AML-193 (cell line): ENCODE results near the gene CPPED1.
A peak's percentile ranks its signal among the peaks of the same experiment; 100 is the strongest.
"Not testable (repeated sequence)": the region's sequence is repeated elsewhere in the genome, so short reads cannot be mapped to it uniquely, and the experiment has no call there.

Experiments
- DNase-seq, 2 experiments: peaks; one replicate each; lab custom pipeline; 2025; lab: John Stamatoyannopoulos, UW

Gene CPPED1

DNA sequence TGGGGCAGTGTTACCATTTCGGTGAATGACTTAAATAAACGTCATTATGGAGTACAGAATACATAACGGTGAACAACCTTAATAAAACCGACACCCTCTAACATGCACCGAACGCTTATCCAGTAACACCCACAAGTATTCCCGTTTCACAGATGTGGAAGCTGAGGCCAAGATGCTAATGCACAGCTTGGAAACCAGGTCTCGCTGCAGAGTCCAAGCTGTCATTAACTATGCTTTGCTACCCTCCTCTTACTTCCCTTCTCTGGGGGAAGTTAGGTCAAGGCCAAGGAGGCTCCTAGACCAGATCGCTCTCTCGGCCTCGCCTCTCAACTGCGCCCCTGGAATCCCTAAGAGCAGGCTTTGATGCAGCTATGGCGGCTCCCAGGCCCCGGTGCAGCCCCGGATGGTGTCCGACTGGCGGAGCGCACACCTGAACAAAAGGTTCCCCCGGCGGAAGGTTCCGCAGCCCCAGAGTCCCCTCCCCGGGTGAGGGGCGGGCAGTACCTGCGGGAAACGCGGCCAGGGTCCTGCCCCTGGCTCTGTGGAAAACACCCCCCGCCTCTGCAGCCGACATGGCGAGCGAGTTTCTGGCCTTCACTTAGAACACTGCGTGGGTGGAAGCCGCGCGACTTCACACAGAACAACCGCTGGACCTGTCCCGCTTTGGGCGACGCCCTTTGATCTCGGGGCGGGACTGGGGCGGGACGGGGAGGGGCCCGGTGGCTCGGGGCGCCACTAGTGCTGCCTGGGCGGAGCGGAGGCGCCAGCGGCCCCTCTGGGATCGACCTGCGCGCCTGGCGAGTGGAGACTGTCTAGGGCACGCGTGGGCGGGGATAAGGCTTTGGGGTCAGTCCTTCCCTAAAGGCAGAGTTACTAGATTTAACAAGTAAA lies at the start of gene CPPED1:
CPPED1 (minus strand) TSS at position 685 of the 891 bp plus-strand sequence; CDS start at position 574, 111 bp downstream.
- peak; percentile 82 to 88 for DNase-seq

- DNase-seq: no peak
These were observed 46.5 kb upstream of the CPPED1 start for GRCh38 chr16:12850186-12850585.

GRCh38 chr16:12846592-12846991 lies 42.9 kb upstream of the CPPED1 start:
- no peak for DNase-seq

DNA sequence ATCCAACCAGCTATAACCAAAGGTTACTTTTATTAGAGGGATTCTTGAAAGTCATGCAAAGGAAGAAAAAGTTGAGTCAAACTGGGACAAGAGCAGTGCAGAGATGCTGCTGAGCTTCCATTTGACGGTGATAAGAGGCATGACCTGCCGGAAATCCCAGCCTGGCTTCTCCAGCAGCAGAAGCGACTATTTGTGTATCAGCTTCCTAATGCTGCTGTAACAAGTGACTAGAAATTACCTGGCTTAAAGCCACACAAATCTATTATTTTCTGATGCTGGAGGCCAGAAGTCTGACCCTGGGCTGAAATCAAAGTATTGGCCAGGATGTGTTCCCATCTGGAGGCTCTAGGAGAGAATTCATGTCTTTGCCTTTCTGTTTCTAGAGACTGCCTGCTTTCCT lies 41.6 kb upstream of the CPPED1 start:
- DNase-seq: no peak

GRCh38 chr16:12837756-12838155 lies 34.1 kb upstream of the CPPED1 start:
- no peak for DNase-seq

GRCh38 chr16:12837291-12837690 lies 33.6 kb upstream of the CPPED1 start:
- peak; percentile 5 to 21 for DNase-seq

- no peak for DNase-seq
These were observed 30.2 kb upstream of the CPPED1 start for GRCh38 chr16:12833926-12834325.

DNA sequence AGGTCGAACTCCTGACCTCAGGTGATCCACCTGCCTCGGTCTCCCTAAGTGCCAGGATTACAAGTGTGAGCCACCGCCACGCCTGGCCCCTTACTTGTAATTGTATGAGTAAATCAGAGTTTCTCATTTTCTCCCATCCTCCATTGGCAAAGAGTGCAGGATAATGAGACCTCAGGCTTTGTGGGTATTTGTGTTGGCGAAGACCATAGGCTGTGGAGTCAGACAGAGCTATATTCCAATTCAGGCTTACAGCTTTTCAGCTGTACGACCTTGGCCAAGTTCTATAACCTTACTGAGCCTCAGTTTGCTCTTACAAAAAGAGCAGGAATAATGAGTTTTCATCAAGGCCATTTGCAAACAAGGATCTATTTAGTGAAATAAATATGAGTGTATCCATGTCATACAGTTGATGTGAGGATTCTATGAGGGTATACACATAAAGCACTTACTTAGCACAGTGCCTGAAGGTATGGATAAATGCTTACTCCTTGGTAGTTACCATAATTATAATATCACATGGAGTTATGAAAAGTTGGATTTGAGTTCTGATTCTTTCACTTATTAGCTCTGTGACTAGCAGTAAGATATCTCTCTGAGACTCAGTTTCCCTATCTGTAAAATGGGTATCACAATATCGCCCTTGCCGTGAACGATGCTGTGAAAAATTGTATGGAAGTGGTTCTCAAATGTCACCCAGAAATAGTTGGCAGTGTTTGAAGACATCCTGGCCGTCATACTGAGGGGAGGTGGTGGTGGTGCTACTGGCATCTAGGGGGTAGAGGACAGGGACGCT lies 25.6 kb upstream of the CPPED1 start:
- no peak for DNase-seq

GRCh38 chr16:12828206-12828605 lies 24.5 kb upstream of the CPPED1 start:
- no peak for DNase-seq

GRCh38 chr16:12826559-12826958 lies 22.9 kb upstream of the CPPED1 start:
- no peak for DNase-seq

DNA sequence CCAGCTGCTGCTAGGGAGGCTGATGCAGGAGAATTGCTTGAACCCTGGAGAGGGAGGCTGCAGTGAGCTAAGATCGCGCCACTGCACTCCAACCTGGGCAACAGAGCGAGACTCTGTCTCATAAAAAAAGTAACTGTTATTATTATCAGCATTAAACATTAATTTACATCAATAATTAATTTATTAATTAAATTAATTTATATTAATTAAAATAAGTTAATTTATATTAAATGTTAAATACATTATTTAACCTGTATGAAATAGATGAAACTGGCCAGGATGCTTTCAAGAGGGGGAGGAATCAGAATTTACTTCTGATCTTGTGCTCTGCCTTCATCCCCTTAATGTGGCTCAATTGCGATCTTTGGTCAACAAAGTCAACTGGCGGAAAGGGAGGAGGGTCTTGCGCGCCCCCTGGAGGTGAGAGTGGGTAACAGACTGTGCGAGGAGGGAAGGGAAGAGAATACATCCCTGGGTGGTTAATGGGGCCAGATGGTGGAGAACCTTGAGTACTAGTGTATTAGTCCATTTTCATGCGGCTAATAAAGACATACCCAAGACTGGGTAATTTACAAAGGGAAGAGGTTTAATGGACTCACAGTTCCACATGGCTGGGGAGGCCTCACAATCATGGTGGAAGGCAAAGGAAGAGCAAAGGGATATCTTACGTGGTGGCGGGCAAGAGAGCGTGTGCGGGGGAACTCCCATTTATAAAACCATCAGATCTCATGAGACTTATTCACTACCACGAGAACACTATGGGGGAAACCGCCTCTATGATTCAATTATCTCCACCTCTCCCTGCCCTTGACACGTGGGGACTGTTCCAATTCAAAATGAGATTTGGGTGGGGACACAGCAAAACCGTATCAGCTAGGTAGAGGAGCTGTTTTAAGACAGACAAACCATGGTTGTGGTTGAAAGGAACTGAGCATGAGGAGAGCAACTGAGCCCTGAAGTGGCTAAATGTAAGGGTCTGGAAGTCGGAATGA lies 15.7 kb upstream of the CPPED1 start:
- DNase-seq: peak; percentile 31 to 66

- no peak for DNase-seq
These were observed 14.6 kb upstream of the CPPED1 start for GRCh38 chr16:12818326-12818725.

- not testable (repeated sequence) for DNase-seq
These were observed 13.1 kb upstream of the CPPED1 start for GRCh38 chr16:12816791-12817214.

DNA sequence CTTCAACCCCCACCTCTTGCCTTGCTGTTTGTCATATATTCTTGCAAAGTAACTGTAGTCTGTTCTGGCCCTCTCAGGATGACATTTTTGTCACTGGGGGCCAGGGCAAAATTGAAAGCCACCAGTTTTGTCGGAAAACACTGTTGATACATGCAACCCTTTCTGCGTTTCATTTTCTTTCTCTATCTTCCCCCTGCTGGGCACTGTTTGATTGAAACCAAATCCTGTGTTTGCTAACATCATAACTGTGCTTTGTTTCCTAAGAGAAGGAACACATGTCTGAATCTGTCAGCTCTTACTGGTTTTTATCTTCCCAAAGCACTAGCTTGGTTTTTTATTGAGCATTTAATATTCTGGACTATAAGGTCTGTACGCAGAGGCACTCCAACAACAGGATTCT lies 11.7 kb upstream of the CPPED1 start:
- no peak for DNase-seq

DNA sequence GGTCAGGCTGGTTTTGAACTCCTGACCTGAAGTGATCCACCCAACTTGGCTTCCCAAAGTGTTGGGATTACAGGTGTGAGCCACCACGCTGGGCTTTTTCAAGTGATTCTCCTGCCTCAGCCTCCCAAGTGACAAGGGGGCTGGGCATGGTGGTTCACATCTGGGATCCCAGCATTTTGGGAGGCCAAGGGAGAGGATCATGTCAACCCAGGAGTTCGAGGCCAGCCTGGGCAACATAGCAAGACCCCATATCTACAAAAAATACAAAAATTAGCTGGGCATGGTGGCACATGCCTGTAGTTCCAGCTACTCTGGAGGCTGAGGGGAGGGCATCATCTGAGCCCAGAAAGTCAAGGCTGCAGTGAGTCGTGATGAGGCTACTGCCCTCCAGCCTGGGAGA lies 10.0 kb upstream of the CPPED1 start:
- DNase-seq: not testable (repeated sequence)

- not testable (repeated sequence) for DNase-seq
These were observed 9.6 kb upstream of the CPPED1 start for GRCh38 chr16:12813321-12813720.

DNA sequence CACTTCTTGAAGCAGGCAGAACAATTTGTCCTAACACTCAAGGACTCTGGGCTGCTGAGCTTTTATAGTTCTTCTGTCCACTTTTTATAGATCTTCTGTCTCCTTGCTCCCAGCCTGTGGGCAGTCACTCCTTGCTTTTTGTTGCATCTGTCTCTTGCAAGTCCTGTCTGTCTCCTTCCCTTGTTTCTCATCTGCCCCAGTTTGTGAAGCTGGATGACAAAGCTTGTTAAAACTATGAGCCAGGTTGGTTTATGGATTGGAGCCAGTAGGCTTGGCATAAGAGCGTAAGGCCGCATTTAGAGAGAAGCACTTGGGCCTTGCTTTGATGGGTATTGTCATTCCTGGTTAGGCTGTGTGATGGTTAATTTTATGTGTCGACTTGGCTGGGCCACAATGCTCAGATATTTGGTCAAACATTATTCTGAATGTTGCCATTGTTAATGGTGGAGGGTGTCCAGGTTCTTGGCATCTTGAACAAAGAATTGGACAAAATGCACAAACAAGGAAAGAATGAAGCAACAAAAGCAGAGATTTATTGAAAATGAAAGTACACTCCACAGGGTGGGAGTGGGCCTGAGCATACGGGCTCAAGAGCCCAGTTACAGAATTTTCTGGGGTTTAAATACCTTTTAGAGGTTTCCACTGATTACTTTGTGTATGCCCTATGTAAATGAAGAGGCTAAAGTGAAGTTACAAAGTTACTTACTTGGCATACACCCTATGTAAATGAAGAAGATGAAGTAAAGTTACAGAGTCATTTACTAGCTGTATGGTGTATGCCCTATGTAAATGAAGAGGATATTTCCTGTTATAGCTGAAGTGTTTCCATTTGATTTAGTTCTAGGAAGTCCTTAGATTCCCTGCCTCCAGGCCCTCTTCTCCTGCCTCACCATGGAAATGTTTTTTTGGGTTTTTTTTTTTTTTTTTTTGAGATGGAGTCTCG lies 8.0 kb upstream of the CPPED1 start:
- DNase-seq: no peak

- DNase-seq: no peak
These were observed 1.4 kb upstream of the CPPED1 start for GRCh38 chr16:12805066-12805465.

DNA sequence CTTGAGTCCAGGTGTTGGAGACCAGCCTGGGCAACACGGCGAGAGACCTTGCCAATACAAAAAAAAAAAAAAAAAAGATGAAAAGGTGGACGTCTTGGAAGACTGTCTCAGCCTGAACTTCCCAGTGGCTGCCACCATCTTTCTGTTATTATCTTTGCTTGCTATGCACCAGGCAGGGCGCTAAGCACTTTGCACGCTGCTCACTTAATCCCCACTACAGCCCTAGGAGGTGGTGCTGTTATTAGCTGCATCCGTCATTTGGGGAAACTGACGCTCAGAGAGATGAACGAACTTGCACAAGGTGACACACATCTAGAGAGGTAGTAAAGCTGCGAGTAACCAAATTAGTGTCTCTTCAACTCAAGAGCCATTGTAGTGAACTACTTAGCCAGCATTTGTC lies 708 bp upstream of the CPPED1 start:
- DNase-seq: no peak

- no peak for DNase-seq
These were observed 1.0 kb downstream of the CPPED1 start for GRCh38 chr16:12802661-12803060.

GRCh38 chr16:12802048-12802447 lies 1.6 kb downstream of the CPPED1 start:
- no peak for DNase-seq
